Astrocyte (in vitro differentiated cells and primary cell): ENCODE results near the gene CEP128. TPM values are rescaled to one million over a fixed set of nuclear protein-coding genes. Genes with fewer than 3 reads are reported as not detected.

ENCODE experiments used
- DNase-seq: peaks from one replicate; pipeline ENCODE4 v3.0.0-alpha.2; 2010; ENCODE audit warnings: low read depth
- FAIRE-seq: peaks from 2 replicates; lab custom pipeline; 2011; peaks lifted over from hg19 to GRCh38; lab: Jason Lieb, UNC
- H2AFZ ChIP-seq: 2 replicates; pipeline ENCODE4 v1.6.0; 2012; ENCODE audit warnings: low read depth, low read length, inconsistent platforms
- H3K27ac ChIP-seq: 2 replicates; pipeline ENCODE4 v1.5.1; 2011; ENCODE audit warnings: low read depth, low read length, inconsistent platforms
- H3K27me3 ChIP-seq: 2 replicates; pipeline ENCODE4 v1.6.0; 2011; ENCODE audit warnings: low read length, inconsistent platforms; ENCODE audit not compliant: insufficient read depth
- H3K36me3 ChIP-seq: 2 replicates; pipeline ENCODE4 v1.5.1; 2011; ENCODE audit warnings: low read length, inconsistent platforms; ENCODE audit not compliant: insufficient read depth
- H3K4me1 ChIP-seq: 2 replicates; pipeline ENCODE4 v1.5.1; 2011; ENCODE audit warnings: low read length, inconsistent platforms; ENCODE audit not compliant: insufficient read depth
- H3K4me2 ChIP-seq: 2 replicates; pipeline ENCODE4 v1.6.0; 2012; ENCODE audit warnings: low read length, inconsistent platforms
- H3K4me3 ChIP-seq: 2 replicates; pipeline ENCODE4 v1.5.1; 2011; ENCODE audit warnings: low read depth, mild to moderate bottlenecking, low read length, inconsistent platforms; ENCODE audit not compliant: insufficient read depth
- H3K79me2 ChIP-seq: 2 replicates; pipeline ENCODE4 v1.6.0; 2012; ENCODE audit warnings: mild to moderate bottlenecking, low read length, inconsistent platforms; ENCODE audit not compliant: insufficient read depth
- H3K9ac ChIP-seq: 2 replicates; pipeline ENCODE4 v1.6.0; 2012; ENCODE audit warnings: mild to moderate bottlenecking, low read length, inconsistent platforms
- H3K9me3 ChIP-seq: 2 replicates; pipeline ENCODE4 v1.5.1; 2012; ENCODE audit warnings: low read depth, mild to moderate bottlenecking, low read length, inconsistent platforms; ENCODE audit not compliant: insufficient read depth
- H4K20me1 ChIP-seq: 2 replicates; pipeline ENCODE4 v1.6.0; 2012; ENCODE audit warnings: low read length, inconsistent platforms; ENCODE audit not compliant: insufficient read depth
- H3K27ac Mint-ChIP-seq: one replicate; pipeline ENCODE4 v1.8.0; 2021; ENCODE audit warnings: mild to moderate bottlenecking, mixed read lengths; ENCODE audit not compliant: unreplicated experiment
- H3K27me3 Mint-ChIP-seq: one replicate; pipeline ENCODE4 v1.8.0; 2021; ENCODE audit warnings: low read depth, mixed read lengths; ENCODE audit not compliant: unreplicated experiment
- H3K36me3 Mint-ChIP-seq: one replicate; pipeline ENCODE4 v1.8.0; 2021; ENCODE audit warnings: low read depth, mixed read lengths; ENCODE audit not compliant: unreplicated experiment
- H3K4me1 Mint-ChIP-seq: one replicate; pipeline ENCODE4 v1.8.0; 2021; ENCODE audit warnings: low read depth, mixed read lengths; ENCODE audit not compliant: unreplicated experiment
- H3K4me3 Mint-ChIP-seq: one replicate; pipeline ENCODE4 v1.8.0; 2021; ENCODE audit warnings: mild to moderate bottlenecking, moderate library complexity, mixed read lengths; ENCODE audit not compliant: unreplicated experiment
- H3K9me3 Mint-ChIP-seq: one replicate; pipeline ENCODE4 v1.8.0; 2021; ENCODE audit warnings: mild to moderate bottlenecking, mixed read lengths; ENCODE audit not compliant: unreplicated experiment
- CTCF ChIP-seq: IDR thresholded peaks from 2 replicates; pipeline ENCODE4 v1.5.1; 2011; ENCODE audit warnings: low read depth, mild to moderate bottlenecking, inconsistent platforms, low read length, moderate library complexity; ENCODE audit not compliant: insufficient read depth
- EZH2 ChIP-seq: IDR thresholded peaks from 2 replicates; pipeline ENCODE4 v1.6.1; 2012; ENCODE audit warnings: mild to moderate bottlenecking, low read length, inconsistent platforms; ENCODE audit not compliant: insufficient read depth
- total RNA-seq: library from RNA; stranded (reverse); gene quantifications from 2 replicates; pipeline ENCODE4 v1.2.1, GENCODE V29; 2021

CEP128 gene
- total RNA-seq, 1 donor from 2014 or later: 6.4 TPM

- no peak overlapping the region for H2AFZ ChIP-seq
- H3K4me1 ChIP-seq: no peaks in the 10 kb centered on the region
- peaks cover 2% of the 10 kb centered on the region for H3K9me3 Mint-ChIP-seq
- no peak for TF ChIP-seq CTCF
- no peak for TF ChIP-seq EZH2
- H4K20me1 ChIP-seq: no peaks in the 10 kb centered on the region
- H3K9ac ChIP-seq: no peak overlapping the region
- H3K4me3 Mint-ChIP-seq: no peak overlapping the region
- H3K4me2 ChIP-seq: no peak overlapping the region
- H3K9me3 ChIP-seq: no peaks in the 10 kb centered on the region
- H3K79me2 ChIP-seq: no peaks in the 10 kb centered on the region
- no peaks in the 10 kb centered on the region for H3K36me3 ChIP-seq
- no peaks in the 10 kb centered on the region for H3K4me1 Mint-ChIP-seq
- H3K27me3 ChIP-seq: peaks cover 2% of the 10 kb centered on the region
- no peak overlapping the region for H3K27ac Mint-ChIP-seq
- peaks cover 2% of the 10 kb centered on the region for H3K27me3 Mint-ChIP-seq
- H3K36me3 Mint-ChIP-seq: no peaks in the 10 kb centered on the region
- no peak overlapping the region for H3K27ac ChIP-seq
- no peak overlapping the region for H3K4me3 ChIP-seq
- DNase-seq (no peak), FAIRE-seq (no peak)
Observed at GRCh38 chr14:80981673-80982072, 40.1 kb upstream of the CEP128 start.

DNA sequence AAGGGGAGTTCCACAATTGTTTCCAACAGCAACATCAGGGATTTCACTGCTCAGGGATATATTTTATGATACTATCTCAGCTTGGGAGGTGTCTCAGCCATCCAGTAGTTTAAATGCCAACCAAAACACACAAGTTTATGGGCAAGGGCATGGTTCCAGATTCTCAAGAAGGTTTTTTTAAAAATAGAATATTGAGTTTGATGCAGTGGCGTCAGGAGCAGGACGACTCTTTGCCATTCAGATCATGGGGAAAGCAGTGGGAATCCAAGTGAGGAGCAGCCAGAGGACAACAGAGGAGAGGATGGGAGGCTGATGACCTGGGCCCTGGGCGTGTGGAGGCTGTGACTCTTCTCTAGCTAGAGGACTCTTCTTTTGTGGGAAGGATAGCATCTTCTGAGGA, 39.6 kb upstream of the CEP128 start:
- Mint-ChIP-seq H3K4me1 (no peaks in the 10 kb centered on the region), H3K27ac (no peak overlapping the region), H3K4me3 (no peak overlapping the region), H3K36me3 (no peaks in the 10 kb centered on the region), H3K9me3 (peaks cover 2% of the 10 kb centered on the region), H3K27me3 (peaks cover 2% of the 10 kb centered on the region)
- DNase-seq: no peak
- no peak overlapping the region for H2AFZ ChIP-seq
- H3K79me2 ChIP-seq: no peaks in the 10 kb centered on the region
- no peak overlapping the region for H3K4me2 ChIP-seq
- H4K20me1 ChIP-seq: no peaks in the 10 kb centered on the region
- H3K9me3 ChIP-seq: no peaks in the 10 kb centered on the region
- no peak for TF ChIP-seq EZH2
- TF ChIP-seq CTCF: no peak
- H3K36me3 ChIP-seq: no peaks in the 10 kb centered on the region
- H3K4me3 ChIP-seq: no peak overlapping the region
- H3K4me1 ChIP-seq: no peaks in the 10 kb centered on the region
- FAIRE-seq: no peak
- H3K27ac ChIP-seq: no peak overlapping the region
- H3K27me3 ChIP-seq: peaks cover 2% of the 10 kb centered on the region
- H3K9ac ChIP-seq: no peak overlapping the region

DNA sequence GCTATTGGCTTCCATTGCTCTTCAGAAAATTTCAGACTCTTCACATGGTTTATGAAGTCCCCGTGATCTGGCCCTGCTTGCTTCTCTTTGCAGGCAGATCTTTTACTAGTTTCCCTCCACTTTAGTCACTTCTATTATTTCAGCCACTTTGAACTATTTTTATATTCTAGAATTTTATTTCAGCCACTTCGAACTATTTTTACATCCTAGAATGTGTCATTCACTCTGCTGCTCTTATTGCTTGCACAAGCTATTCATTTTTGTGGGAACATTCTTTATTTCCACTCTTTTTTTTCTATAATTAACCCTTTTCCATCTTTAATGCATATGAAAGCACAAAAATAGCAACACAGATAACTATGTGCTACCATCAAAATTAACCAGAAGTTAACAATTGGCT, 38.4 kb upstream of the CEP128 start:
- Histone ChIP-seq H3K36me3 (no peaks in the 10 kb centered on the region), H3K27ac (no peak overlapping the region), H3K9me3 (no peaks in the 10 kb centered on the region), H3K27me3 (peaks cover 5% of the 10 kb centered on the region), H3K79me2 (no peaks in the 10 kb centered on the region), H3K4me2 (no peak overlapping the region), H3K4me1 (no peaks in the 10 kb centered on the region), H2AFZ (no peak overlapping the region), H4K20me1 (no peaks in the 10 kb centered on the region), H3K9ac (no peak overlapping the region), H3K4me3 (no peak overlapping the region)
- peaks cover 2% of the 10 kb centered on the region for H3K9me3 Mint-ChIP-seq
- H3K4me1 Mint-ChIP-seq: no peaks in the 10 kb centered on the region
- DNase-seq (no peak), FAIRE-seq (no peak)
- peaks cover 5% of the 10 kb centered on the region for H3K27me3 Mint-ChIP-seq
- no peak overlapping the region for H3K27ac Mint-ChIP-seq
- H3K36me3 Mint-ChIP-seq: no peaks in the 10 kb centered on the region
- TF ChIP-seq CTCF (no peak), EZH2 (no peak)
- no peak overlapping the region for H3K4me3 Mint-ChIP-seq
